WTC11 (cell line): ENCODE data around the gene IPPK.

Experiments
- CREB1 ChIP-seq: sonication (generic); formaldehyde crosslinking; IDR thresholded peaks from 2 replicates; pipeline ENCODE4 v1.8.0; 2023; ENCODE audit warnings: mild to moderate bottlenecking, missing genetic modification reagents
- CTCF ChIP-seq: fragments of 200-600 bp; IDR thresholded peaks from 2 replicates; pipeline ENCODE4 v1.8.0; 2022; ENCODE audit warnings: antibody characterized with exemption
- KAT7 ChIP-seq: sonication (generic); formaldehyde crosslinking; IDR thresholded peaks from 2 replicates; pipeline ENCODE4 v1.8.1; 2023; ENCODE audit warnings: missing genetic modification reagents, mild to moderate bottlenecking, borderline replicate concordance
- TEAD4 ChIP-seq: sonication (generic); formaldehyde crosslinking; IDR thresholded peaks from 2 replicates; pipeline ENCODE4 v1.8.0; 2022; ENCODE audit warnings: mild to moderate bottlenecking, missing genetic modification reagents

- no peak for TF ChIP-seq CTCF
- TF ChIP-seq CREB1 (CRISPR knock-in tag), result no peak
- TF ChIP-seq KAT7 (CRISPR knock-in tag), result no peak
- no peak for TF ChIP-seq TEAD4
Observed at GRCh38 chr9:92589923-92590322, 80.0 kb downstream of the IPPK start.
